Iris pigment epithelial cell (primary cell): ENCODE measurements around the gene BTBD9.
A peak's percentile ranks its signal among the peaks of the same experiment; 100 is the strongest.

Source experiments
- DNase-seq: peaks from one replicate; pipeline ENCODE4 v3.0.0-alpha.2; 2011; ENCODE audit warnings: low read depth

The BTBD9 gene

DNA sequence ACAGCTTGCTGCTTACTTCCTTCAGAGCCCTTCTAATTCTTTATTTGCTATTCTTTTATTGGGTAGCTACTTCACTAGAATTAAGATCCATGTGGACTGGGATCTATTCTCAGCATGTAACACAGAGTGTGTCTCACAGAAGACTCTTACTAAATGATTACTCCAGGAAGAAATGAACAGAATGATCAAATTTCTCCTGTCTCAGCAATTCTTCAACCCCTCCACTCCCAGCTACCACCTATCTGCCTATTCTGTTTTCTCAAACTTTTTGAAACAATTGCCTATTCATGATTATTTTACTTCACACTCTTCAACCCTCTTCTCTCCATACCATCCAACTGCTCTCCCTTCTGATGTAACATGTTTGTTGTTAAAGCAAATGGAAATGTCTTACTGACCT is 132.6 kb downstream of the BTBD9 start:
- no peak for DNase-seq

DNA sequence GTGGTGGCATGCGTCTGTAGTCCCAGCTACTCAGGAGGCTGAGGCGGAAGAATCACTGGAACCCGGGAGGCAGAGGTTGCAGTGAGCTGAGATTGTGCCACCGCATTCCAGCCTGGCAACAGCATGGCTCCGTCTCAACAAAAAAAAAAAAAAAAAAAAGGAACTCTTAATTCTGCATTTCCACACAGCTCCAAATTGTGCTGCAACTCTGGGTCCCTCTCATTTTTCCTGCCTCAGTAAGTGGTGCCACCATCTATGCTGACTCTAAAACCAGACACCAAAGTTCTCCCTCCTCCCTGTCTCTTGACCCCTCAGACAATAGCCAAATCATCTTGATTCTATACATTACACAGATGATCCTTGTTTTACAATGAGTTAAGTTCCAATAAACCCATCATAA is 133.9 kb downstream of the BTBD9 start:
- no peak for DNase-seq

DNA sequence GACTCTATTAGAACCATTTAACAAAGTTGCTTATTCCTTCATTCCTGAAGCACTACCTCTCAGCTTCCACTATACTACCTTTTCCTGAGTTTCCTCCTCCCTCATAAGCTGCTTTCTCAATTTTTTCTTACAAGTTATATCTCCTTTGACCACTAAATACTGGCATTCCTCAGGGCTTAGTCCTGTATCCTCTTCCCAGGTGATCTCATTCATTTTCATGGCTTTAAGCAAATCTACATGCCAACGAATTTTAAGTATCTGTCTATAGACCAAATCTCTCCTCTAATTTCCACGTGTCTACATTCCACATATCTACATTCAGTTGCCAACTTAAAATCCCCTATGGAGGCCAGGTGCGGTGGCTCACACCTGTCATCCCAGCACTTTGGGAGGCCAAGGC is 134.7 kb downstream of the BTBD9 start:
- DNase-seq, result no peak

DNA sequence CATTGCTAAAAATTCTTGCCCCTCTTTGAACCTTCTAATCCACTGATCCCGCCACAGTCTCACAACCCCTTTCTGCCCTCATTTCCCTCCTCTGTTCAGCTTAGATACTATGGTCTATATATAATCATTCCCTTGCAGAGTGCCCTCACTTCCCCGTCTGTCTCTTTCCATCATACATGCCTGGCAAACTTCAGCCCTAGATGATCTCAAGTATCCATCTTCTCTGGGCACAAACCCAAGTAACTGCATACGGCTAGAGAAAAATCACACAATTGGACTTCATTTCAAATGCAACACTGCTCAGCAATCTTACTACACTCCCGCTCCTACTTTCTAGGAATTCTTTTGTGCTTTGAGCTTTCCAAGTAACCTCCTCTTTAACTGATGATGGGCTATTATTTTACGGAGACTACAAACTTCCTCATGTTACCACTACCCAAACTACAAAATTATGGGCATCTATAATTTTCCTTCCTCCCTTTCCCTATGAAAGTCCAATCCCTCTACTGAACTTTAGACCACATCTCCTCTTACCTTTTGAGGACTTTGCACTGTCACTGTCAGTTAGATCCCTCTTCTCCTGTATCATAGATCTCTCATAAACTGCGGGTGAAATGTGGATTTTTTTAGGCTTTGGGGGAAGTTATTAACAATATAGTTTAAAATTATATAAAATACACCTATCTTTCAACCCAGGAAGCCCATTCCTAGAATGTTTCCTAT is 135.6 kb downstream of the BTBD9 start:
- DNase-seq, result no peak

DNA sequence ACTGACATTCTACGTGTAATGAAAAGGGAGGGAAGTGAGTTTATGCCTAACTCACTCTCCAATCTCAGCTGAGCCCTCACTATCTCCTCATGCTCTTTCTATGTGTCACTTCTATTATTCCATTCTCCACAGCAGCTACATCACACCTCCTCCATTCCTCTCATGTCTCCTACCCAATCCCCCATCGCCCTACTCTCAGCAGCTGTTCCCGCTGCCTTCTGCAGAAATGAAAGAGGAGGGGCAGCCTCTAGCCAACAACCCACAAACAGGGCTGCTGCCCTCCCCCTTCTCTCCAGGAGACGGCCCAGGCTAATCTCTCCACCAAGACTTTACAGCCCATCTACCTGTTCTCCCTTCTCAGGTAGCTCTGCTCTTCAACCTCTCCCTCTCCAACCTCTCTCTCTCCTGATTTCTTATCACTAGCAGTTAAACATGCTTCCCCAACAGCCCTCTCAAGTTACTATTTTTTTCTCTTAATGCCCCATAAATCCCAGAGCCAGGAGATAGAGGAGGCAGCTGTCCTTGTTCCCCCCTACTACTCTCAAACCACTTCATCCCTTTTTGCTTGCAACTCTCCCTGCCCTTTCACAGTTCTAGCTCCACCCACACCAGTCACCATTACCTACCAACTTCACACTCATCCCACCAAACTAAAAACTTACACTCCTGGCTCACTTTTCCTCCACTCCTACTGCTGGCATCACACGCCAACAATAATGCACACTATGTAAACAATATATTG is 136.5 kb downstream of the BTBD9 start:
- DNase-seq, result no peak

DNA sequence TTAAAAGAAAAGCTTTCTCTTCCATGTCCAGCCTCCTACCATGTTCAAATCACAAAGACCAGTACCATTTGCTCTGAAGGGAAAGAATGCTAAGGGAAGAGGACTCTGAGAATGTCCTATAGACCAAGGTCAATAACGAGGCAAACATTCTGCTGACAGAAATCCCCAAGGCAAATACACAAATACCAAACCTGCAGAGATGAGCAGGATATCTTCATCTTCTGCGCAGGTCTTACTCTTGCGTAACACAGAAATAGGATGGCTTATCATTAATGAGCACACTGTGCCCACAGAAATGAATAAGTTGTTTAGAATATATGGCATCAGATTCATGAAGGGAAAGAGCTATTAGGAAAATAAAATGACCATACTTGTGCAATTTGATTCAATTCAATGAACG is 137.3 kb downstream of the BTBD9 start:
- no peak for DNase-seq

DNA sequence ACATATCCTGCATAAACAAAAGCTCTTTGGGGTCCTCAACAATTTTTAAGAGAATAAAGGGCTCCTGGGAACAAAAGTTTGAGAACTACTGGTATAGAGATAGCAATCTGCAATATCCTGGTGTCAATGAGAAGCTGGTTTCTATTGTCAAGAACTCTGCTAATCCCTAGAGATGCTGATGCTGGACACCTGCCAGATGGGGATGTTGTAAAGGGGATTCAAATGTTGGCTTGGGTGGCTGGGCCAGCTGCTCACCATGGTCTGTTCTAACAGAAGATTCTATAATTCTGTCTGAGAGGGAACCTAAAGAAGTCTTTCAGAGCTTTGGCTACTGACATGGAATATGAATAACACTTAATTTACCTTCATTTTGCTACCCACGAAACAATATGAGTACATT is 137.8 kb downstream of the BTBD9 start:
- DNase-seq, result no peak

DNA sequence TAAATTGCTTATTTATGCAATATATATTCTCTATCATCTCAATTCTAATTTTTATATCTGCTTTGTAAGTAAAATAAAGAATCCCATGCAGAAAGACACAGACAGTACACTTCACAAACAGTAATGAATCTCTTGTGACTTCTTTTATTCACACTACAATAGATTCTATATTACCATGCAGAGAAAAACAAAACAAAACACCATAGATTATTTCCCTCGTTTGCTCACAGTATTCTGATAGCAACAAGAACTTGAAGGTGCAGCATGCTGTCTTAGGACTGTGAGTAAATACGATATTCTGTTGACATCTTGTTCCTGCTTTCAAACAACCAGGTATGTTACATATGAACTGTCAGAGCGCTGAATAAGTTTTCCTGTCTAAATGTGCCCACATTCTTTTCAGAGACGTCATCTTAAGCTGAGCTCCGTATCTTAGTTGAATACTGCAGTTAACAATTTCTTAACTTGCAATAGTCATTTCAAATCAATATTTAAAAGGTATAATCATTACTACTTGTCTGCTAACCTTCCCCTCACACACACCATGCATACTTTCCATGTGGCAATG is 140.1 kb downstream of the BTBD9 start:
- DNase-seq, result no peak

DNA sequence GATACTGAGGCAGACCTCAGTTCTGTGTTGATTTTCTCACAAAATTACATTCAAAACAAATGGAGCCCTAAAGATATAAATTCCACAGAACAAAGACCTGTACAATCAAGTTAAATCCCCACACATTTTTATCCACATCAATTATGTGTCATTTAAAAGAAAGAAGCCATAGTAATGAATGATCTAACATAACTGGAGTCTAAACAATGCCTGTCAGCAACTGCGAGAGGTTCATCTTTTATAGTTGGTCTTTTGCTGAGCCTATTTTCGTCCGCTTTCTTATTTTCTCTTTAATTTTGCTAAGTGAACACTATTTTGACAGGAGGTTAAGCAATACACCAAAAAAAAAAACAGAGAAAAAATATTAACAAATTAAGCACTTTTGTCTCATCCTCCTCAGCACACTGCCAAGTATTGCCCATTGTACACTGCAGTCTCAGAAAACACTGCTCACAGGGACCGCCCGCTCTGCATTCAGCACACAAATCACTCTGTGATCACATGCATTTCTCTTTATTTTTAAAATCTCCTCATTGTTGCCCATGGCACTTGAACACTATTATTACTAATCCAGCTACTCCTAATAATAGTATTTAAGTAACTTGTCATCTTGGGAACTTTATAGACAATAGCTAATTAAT is 140.8 kb downstream of the BTBD9 start:
- no peak for DNase-seq

DNA sequence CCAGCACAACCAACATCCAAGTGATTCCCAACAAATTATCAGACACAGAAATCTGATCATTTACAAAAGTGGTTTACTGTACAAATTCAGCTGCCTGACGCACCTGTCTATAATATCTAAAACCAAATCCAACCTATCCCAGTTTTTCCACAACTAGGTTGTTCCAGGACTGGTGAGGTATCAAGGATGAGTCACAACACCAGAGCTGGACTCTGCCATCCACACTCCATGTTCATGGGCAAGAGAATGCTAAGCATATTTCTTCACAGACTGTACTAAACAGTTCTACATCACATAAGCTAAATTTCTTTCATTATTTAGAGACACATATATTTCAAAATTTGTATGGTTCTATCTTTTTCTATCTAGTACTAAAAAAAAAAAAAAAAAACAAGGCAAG is 141.6 kb downstream of the BTBD9 start:
- no peak for DNase-seq

DNA sequence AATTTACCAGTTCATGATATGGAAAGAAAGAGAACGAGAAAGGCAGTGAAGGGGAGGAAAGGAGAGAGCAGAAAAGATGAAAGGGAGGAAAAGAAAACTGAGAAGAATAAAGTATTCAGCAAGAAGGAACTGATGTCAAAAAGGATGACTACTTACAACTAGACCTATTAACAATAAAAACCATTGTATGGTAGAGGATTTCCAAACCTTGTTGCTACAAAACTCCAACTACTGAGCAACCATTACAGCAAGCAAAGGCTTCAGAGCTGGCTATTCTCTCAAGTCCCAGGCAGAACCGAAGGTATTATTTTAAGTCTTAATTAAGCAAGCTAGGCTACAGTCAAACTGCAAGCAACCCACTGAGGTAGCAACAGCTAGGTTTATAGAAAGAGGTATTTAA is 142.2 kb downstream of the BTBD9 start:
- no peak for DNase-seq

DNA sequence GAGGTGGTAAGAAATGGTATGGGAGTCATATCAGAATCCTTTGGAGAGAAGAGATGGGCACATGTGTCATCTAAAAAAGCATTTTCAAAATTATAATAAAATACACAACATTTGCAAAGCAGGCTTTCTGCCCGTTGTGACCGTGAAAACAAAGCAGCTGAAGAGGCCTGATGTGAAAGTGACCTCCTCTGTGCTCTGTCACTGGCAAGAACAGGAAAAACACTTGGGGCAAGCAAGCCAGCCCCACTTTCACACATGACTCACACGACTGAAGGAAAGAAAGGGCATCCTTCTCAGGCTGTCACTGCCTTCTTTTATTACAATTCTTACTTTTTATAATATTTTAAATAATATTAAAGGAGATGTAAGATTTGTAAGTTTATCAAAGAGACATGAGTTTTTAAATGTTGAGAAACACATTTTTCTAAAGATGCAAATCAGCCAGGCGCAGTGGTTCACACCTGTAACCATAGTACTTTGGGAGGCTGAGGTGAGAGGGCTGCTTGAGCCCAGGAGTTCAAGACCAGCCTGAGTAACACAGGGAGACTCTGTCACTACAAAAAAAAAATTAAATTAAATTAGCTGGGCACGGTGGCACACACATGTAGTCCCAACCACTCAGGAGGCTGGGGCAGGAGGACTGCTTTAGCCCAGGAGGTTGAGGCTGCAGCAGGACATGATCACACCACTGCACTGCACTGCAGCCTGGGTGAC is 143.7 kb downstream of the BTBD9 start:
- no peak for DNase-seq

DNA sequence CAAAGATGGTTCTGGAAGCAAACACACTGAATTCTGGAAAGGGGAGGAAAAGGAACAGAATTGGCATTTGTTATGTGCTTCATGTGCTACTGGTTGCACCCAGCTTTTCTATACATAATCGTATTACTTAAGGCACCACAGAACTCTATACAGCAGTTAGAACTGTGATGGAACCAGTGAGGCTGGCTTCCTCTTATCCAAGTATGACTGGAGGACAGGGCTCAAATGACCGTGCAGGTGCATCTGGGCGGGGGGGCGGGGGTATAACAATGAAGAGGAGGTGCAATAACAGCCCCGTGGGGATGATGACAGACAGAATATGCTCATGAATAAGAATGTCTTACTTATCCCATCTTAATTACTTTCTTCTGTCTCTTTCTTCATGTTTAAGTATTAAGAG is 144.2 kb downstream of the BTBD9 start:
- DNase-seq, result no peak

DNA sequence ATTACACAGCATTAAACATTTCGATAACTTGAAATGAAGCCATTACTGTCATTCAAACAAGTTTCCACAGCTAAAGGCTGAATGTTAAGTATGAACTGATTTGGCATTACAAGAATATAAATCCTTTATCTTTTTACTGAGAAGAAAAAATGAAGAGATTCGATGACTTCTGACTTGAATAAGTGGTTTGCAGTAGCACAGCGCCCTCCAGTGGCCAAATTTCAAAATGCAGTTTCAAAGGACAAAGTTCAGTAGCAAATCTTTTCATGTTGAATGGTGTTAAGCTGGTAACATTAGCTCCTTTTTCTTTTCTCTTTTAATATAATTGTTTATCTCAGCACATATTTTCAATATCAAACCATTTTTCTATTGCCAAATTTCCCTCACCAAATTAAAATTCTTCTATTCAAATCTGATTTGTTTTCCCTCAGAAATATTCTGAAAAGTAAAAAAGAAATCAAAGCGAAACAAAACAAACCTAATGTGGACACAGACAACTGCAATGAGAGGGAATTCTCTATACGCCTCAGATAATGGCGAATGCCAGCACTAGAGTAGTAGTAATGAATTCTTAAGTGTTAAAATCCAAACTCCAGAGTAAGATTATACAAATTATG is 145.7 kb downstream of the BTBD9 start:
- peak; percentile 72 for DNase-seq

DNA sequence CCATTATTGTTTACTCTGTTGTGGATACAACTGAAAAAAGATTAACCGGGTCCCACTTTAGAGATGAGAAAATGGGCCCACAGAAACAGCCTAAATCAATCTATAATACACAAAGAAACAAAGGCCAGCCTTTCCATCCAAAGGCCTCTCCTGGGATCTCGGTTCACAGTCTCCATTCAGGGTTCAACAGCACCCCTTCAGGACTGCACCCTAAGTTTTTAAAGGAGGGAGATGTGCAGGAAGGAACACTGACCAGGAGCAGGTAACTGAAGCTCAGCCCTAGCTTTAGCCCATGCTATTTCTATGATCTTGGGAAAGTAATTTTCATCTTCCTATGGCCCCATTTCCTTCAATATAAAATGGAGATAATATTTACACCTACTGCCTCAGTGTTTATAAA is 147.7 kb downstream of the BTBD9 start:
- no peak for DNase-seq

DNA sequence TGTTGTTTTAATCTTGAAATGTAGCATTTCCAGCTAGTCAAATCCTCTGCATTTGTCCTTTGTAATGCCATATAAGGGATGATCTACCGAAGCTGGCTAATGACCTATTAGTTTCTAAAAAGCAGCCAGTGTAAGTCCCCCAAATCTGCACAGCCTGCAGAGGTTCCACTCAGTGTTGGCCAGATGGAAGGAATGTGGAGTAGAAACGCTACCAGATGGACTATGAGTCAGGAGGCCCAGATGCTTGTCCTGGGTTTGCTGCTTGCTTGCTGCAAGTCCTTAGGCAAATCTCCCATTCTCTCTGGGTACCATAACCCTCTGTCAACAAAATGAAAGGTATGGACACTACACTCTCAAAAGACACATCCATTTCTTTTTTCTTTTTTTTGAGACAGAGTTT is 149.8 kb downstream of the BTBD9 start:
- DNase-seq, result peak; percentile 79

DNA sequence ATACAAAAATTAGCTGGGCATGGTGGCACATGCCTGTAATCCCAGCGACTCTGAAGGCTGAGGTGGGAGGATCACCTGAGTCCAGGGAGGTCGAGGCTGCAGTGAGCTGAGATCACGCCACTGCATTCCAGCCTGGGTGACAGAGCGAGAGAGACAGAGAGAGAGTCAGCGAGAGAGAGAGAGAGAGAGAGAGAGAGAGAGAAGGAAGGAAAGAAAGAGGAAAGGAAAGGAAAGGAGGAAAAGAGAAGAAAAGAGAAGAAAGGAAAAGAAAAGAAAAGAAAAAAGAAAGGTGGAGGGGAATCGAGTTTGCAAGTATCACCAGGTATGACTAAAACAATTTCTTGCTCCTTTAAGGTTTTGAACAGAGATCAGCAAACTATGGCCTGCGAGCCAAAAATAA is 152.3 kb downstream of the BTBD9 start:
- no peak for DNase-seq

DNA sequence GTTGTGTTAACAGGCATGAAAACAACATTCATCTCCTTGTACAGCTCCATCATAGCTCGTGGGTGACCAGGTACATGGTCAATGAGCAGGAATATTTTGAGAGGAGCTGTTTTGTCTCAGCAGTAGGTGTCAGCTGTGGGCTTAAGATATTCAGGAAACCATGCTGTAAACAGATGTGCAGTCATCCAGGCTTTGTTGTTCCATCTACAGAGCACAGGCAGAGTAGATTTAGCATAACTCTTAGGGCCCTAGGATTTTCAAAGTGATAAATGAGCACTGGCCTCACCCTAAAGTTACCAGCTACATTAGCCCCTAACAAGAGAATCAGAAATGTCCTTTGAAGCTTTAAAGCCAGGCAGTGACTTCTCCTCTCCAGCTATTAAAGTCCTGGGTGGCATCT is 154.2 kb downstream of the BTBD9 start:
- no peak for DNase-seq

DNA sequence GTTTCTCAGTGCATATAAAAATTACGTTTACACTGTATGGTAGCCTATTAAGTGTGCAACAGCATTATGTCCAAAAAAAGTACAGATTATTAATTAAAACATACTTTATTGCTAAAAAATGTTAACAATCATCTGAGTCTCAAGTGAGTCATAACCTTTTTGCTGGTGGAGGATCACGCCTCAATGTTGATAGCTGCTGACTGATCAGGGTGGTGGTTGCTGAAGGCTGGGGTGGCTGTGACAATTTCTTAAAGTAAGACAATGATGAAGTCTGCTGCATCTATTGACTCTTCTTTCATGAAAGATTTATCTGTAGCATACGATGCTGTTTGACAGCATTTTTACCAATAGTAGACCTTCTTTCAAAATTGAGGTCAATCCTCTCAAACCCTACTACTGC is 155.1 kb downstream of the BTBD9 start:
- no peak for DNase-seq

DNA sequence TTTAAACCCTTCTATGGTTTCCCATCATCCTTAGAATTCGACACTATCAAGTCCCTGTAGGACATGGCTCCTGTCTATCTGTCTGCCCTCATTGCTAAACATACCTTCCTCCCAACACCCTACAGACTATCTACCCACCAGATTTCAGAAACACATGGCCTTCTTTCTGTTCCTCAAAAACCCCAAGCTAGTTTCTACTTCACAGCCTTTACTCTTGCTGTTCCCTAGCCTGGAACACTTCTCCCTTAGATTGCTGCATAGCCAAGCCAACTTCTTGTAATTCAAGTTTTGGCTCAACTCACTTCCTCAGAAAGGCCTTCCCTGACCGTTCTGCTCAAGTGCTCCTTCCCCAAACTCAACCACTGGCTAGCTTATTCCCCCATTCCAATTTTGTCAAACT is 156.2 kb downstream of the BTBD9 start:
- no peak for DNase-seq

DNA sequence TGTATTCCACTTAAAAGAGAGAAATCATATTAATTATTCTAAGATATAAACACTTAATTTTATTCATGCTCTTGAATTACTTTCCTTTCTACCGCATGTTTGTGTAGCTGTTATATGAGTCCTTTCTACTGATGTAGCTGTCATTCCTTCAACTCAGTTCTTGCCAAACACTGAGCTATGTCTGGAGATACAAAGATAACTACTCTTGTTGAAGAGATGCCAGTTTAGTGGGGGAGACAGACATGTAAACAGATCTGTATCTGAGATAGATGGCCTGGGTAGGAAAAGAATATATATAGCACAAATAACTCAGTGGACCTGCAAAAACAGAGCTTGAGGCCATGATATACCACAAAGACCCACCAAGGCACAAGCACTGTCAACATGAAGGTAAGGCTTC is 157.3 kb downstream of the BTBD9 start:
- peak; percentile 86 for DNase-seq

DNA sequence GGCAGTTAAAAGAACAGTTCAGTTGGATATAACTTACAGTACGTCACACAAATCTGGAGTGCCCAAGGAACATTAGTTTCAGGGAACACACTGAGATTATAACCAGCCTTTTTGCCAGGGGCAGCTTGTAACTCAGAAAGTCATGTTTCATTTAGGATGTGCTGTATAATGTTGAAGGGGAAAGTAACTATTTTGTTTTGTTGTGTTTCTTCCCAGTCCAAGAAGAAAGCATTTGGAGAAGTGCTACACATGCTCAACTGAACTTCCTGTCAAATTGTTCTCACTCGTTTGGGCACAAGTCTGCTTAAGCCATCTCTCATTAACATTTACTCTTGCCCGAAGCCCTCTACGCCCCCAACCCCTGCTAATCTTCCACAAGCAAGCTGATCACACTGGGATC is 157.9 kb downstream of the BTBD9 start:
- no peak for DNase-seq
